CD4-positive, alpha-beta T cell treated with Interferon alpha-2 for 1 hour (primary cell): ENCODE data around the gene PSAPL1.

ENCODE experiments used
- DNase-seq, 2 donors: peaks; one replicate each; pipeline ENCODE4 v3.0.0-alpha.2; 2020 to 2022

The PSAPL1 gene

DNA sequence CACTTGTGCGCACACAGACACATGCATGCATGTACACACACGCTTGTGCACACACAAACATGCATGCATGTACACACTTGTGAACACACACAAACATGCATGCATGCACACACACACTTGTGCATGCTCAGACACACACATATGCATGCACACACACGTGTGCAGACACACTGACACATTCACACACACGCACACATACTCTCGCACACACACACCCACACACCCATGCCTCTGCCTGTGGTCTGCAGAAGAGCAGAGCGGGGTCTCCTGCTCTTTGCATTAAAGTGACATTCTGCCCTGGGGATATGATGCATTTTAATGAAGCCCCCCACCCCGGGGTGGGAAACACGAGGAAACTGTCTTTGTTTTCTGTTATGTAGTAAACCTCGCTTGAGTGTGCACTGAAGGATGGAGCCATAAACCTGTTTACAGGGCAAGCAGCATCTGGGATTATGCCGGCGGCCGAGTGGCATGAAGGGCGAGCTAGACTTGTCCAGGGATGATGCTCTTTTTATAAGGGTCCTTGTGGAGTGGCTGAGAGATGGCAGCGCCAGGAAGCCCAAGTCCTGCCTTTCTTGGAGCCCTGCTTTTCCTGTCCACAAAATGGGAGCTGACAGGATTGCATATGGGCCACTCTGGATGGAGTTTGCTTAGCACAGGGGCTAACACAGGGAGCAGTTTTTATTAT is 17.8 kb downstream of the PSAPL1 start:
- DNase-seq = no peak

DNA sequence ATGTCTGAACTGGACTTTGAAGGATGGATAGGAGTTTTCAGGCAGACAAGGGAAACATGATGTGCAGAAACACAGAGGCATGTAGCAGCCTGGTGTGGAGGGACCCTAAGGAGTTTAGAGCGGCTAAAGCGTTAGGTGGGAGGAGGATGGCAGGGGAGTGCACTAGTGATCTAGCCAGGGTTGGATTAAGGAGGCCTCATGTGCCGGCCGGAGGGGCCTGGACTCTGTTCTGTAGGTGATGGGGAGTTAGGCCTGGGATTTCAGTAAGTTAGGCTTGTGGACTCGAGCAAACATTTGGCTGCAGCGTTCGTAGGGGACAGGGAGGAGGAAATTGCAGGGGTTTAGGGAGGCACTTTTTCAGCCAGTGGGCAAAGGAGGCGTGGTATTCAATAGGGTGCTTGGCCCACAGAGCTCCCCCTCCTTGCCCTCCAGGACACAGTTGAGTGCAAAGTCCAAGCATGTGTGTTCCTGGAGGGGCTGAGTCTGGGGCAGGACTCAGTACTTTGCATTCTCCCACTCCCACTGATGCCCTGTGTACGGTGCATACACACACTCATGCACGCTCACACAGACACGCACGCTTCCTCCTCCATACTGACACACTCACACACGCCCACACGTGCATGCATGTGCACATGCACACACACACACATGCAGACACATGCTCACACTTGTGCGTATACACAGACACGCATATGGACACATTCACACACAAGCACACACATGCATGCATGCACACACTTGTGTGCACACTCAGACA is 18.6 kb downstream of the PSAPL1 start:
- DNase-seq = no peak

DNA sequence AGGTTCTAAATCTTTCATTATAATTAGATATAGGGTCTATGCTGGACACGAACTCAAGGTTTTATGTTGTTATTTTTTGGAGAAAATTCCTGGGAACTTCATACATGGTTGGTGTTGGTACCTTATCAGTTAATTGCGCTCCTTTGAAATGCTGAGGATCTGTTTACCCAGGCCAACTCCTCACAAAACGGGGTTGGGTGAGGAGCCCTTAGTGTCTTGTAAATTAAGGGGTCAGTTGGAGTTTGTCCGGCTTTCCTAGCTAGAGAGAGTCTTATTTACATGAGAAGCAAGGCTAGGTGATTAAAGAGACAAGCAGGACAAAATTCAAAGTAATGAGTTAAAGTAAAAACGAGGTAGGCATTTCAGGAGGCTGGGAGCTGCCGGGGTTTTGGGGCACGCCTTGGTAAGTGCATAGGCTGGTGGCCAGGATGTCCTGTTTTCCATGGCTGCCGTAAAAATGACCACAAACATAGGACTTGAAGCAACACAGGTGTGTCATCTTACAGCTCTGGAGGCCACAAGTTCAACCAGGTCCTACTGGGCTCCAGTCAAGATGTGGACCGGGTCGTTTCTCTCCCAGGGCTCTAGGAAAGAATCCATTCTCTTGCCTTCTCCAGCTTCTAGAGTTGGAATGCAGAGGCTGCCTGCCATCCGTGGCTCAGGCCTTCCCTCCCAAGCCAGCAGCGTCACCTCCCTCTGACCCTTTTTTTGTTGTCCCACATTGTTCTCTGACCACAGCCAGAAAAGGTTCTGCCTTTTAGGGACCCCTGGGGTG is 19.8 kb downstream of the PSAPL1 start:
- DNase-seq = no peak

DNA sequence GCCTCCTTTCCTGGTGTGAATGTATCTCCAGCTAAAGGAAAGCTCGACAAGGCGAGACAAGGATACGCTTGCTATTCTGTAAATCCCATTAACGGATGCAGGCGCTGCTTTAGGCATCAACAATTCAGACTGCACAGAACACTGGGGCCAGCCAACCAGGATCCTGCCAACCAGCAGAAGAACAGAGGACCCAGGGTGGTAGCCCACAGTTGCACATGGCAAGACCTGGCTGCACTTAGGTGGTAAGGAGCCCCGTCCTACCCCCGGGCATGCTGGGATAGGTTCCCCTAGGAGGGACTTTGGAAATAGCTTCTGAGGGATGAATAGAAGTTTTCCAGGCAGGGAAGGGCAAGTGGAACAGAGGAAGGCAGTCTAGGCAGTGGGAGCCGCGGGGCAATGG is 20.7 kb downstream of the PSAPL1 start:
- no peak for DNase-seq

DNA sequence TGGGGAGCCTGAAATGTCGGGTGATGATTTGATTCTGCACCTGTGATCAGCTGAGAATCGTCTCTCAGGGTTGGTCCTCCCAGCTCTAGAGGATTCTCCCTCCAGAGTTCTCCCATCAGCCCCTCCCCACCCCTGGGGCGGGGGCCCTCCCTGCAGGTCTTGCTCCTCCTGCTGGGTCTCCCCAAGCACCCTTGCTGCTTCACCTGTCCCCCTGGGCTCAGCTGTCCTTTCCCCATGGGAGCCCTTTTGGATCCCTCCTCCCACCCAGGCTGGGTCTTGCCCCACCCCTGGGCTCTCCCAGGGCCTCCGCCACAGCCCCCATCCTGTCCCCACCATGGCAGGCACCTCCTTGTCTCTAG is 22.2 kb downstream of the PSAPL1 start:
- no peak for DNase-seq

DNA sequence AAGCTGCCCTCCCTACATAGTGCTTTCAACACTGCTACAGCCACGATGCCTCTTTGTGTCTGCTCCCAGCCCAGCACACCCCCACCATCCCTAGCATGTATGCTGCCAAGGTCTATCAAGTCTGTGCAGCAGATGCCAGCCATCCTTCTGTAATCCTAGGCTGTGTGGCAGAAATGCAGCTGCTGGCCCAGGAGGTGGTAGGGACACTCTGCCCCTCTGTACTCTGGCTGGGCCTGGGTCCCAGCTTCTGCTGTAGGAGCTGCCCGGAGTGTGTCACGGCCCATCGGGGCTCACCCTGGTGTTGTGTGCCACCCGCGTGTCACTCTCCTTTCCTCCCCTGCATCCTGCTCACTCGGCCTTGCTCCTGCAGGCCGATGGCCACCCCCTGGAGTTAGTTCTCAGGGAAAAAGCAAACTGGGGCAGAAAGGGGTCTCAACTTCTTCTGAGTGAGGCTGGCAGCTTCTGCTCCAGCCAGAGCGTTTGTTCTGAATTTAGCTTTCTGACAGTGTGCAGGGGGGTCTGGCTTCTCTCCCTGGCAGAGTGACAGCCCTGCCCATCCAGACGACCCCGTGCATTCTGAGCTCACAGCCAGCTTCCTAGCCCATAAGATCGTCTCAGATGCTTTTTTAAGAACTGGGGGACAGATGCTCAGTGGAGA is 22.7 kb downstream of the PSAPL1 start:
- DNase-seq = no peak

DNA sequence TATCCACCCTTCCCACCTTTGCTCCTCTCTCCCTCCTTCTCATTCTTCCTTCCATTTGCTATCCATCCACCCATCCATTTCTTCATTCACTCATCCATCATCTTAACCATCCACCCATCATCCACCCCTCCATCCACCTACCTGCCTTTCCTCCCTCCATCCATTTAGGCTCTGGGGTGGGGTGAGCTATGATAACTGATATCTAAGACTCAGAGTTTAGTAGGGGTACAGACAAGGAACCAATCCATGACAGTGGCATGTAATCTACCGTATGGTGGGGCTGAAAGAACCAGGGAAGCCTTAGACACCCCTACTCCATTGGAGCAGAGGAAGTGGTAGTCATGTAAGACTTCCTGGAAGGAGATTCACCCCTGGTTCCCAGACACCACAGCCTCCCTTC is 23.2 kb downstream of the PSAPL1 start:
- DNase-seq = no peak

DNA sequence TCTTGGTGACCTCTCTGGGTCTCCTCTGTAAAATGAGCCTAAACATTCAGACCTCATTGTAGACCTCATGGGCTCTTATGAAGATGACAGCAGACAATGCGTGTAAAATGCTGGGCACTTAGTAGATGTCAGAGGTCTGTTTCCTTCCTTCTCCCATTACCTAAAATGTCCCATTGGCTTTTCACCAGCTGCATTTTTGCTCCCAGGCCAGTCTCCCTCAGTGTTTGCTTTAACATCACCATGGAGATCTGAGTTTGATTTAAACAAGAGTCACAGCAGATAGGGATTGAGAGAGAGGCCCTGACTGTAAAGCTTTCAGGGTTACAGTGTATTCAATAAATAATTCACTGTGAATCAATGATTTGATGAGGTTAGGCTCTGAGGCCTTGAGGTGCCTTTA is 24.3 kb downstream of the PSAPL1 start:
- no peak for DNase-seq

DNA sequence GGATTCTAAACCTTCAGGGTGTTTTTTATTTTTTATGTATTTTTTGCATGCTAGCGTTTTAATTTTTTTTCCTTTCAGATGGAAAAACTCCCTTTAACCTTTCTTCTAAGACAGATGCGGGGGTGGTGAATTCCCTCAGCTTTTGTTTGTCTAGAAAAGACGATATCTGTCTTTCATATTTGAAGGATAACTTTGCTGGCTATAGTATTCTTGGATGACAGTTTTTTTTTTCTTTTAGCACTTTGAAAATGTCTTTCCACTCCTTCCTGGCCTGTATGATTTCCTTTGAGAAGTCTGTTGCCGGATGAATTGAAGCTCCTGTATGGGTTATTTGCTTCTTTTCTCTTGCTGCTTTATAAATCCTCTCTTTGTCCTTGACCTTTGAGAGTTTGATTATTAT is 26.6 kb downstream of the PSAPL1 start:
- DNase-seq = no peak

DNA sequence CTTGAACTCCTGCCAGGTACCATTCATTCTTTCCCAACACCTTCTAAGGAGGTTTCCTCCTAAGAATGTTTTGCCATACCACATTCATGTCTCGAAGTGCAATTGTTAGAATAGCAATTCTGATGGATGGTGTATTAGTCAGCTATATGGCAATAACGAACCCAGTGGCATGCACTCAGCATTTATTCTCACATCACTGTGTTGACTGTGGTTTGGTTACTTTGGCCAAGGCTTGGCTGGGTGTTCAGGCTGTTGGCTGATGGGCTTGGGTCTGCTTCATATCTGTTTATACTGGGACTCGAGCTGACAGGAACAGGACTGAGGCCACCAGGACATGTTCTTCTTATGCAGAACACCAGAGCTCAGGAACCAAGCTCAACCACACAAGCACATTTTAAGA is 31.7 kb downstream of the PSAPL1 start:
- no peak for DNase-seq

DNA sequence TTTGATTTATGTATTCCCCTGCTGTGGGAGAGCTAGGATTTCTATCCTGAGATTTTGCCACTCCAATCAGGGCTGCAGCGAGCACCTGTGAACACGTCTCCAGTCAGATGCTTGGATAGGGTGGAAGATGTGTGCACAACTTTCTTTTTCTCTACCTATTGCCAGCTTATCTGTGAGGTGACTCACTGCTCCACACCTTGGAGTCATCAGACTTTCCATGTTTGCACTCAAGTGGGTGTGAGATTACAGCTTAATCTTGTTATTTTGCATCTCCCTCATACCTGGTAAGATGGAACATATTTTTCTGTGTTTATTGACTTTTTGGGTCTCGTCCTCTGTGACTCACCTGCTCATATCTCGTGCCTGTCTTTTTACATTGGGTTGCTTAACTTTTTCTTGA is 32.2 kb downstream of the PSAPL1 start:
- DNase-seq = no peak

DNA sequence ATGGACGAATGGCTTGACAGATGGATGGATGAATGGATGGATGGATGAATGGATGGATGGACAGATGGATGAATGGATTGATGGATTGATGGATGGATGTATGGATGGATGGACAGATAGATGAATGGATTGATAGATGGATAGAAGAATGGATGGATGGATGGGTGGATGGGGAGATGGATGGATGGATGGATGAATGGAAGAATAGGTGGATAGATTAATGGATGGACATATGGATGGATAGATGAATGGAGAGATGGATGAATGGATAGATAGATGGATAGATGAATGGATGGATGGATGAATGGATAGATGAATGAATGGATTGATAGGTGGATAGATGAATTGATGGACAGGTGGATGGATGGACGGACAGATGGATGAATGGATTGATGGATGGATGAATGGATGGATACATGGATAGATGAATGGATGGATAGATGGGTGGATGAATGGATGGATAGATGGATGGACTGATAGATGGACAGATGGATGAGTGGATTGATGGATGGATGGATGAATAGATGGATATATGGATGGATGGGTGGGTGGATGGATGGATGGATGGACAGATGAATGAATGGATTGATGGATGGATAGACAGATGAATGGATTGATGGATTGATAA is 33.9 kb downstream of the PSAPL1 start:
- DNase-seq = no peak

DNA sequence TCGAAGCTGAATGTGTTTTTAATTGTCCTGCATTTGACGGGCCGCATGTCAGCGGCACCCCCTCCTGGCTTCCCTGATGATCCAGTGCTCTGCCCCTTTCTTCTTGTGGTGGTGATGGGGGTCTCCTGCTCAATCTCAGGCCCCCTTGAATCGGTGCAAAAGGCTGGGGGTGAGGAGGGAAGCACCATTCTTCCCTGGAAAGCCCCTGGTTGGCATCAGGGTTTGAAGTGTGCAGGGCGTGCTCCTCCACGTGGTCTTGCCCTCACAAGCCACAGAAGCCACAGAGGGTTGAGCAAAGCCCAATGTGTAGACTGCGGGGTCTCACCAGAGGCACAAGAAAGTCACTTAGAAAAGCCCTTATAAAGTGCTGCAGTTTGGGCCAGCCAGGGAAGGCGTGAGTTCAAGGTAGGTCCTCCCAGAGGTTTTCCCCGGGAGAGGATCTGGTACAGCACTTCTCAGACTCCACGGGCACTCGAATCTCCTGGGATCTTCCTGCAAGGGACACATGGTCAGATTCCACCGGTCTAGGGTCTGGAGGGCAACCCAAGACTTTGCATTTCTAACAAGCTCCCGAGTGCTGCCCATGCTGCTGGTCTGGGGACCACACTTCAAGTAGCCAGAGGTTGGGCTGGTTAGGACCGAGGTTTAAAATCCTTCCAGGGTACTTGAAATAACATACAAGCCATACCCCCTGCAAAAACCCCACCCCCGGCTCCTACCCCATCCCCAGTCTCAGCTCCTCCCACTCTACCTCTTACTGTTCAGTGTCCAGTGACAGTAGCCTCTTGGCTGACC is 35.1 kb downstream of the PSAPL1 start:
- no peak for DNase-seq

DNA sequence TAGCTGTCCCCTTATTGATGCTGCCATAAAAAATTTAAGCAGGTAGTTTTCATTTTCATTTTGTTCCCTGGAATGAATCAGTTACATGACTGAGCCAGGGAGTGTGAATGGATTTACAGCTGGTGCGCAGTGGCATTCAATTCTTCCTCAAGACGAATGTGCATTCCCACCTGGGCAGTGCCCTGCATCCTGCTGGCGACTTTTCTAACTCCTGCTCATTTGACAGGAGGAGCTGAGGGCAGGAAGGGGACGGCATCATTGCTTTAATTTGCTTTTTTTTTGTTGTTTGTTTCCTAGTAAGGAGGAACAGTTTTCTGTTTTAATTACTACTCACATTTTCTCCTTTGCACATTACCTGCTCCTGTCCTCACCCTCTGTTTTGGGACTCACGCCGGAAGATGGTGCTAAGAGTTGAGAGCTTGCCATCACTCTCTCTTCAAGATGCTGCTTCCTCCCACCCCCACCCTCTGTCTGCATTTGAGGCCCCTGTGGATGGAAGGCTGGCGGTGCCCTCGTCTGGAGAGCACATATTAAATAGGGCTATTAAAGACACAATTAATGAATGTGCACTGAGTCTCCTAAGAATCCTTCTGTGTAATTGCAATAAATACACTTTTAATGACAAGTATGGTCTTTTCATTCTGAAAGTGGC is 35.8 kb downstream of the PSAPL1 start:
- DNase-seq = no peak

DNA sequence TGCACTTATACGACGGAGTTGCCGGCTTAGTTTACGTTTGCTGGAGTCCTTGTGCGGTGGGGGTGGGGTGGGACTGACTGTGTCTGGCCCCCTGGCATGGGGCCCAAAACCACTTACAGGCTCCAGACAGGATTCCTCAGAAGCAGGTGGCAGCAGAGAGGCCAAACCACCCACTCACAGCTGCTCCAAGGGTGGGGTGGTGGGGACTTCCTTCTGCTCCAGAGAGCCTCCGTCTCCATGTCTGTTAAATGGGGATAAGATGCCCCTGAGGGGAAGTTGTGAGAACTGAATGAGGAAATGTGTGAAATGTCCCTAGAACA is 36.7 kb downstream of the PSAPL1 start:
- no peak for DNase-seq

DNA sequence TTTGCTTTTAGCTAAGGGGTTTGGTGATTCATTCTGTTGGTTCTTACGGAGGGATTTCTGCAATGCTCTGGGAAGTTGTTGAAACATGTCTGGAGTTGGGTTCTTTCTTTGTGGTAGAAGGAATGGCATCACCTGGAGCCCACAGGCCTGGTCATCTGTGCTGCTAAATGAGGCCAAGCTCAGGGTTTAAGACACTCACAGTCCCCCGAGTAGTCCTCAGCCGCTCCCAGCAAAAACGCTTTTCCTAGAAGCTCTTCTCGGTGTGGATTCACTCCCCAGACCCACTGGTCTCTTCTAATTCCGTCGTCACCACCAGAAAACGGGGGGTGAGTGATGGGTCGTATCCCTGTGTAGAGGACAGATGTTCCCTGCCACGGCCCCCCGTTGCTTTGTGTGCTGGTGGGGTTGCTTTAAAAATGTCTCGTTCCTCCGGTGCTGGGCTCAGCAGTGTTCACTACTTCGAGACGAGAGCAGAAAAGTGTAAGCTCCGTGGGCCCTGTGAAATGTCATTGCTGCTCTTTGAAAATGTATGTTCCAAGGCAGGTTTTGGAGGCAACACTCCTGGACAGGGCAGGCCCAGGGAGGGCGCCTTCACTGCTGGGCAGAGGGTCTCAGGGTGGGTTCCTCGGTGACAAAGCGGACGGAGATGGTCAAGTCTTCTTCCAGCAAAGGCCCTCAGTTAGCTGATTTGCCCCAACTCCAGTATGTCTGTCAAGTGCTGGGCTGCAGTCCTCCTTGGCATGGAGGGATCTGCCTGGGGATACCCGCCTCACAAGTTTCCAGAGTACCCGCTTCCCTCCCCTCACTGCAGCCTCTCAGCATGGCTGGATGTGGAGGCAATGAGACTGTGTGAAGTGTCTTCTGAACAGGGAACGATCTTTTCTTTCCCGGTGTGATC is 37.3 kb downstream of the PSAPL1 start:
- no peak for DNase-seq

DNA sequence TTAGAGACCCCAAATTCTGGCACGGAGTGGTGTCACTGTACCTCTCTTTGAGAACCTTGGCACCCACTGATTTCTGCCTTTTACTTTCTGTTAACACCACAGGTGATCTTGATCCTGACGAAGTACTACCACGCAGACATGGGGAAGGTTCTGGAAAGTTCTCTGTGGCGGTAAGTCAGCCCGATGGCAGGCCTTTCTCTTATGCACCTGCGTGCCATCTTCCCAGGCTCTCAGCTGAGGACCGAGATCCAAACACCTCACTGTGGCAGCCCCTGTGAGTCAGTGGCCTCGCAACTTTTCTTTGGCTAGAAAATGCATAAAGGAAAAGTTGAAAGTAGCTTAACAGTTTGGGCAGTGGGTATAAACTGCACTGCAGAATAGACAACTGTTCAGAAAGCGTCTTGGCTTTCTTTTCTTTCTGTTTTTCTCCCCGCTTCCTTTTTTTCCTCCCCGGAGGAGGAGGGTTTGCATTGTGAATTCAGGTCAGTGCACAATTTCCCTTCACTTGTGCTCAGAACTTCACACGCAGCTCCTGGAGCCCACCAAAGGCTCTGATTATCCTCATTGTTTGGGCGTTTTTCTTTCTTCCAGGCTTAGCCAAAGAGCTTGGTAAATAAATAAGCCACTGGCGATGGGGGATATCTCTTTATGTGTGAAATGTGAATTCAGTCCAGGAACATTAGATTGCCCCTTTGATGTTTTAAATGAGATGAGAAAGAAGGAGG is 38.4 kb downstream of the PSAPL1 start:
- no peak for DNase-seq

DNA sequence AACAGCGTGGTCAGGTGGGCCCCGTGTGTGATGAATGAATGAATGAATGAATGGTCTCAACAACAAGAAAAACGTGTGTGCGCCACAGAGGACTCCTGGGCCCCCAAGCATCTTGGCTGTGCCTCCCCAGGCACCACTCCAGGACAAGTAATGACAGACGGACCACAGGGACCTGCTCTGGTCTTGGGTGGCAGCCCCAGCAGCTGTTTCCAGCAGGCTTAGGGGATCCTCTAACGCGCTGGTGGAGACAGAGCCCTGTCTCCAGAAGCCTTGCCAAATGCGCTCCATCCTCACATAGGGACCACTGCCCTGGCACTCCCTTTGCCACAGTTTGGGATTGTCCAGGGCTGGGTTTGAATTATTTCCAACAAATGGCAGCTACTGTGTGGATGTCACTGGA is 39.1 kb downstream of the PSAPL1 start:
- DNase-seq = no peak

DNA sequence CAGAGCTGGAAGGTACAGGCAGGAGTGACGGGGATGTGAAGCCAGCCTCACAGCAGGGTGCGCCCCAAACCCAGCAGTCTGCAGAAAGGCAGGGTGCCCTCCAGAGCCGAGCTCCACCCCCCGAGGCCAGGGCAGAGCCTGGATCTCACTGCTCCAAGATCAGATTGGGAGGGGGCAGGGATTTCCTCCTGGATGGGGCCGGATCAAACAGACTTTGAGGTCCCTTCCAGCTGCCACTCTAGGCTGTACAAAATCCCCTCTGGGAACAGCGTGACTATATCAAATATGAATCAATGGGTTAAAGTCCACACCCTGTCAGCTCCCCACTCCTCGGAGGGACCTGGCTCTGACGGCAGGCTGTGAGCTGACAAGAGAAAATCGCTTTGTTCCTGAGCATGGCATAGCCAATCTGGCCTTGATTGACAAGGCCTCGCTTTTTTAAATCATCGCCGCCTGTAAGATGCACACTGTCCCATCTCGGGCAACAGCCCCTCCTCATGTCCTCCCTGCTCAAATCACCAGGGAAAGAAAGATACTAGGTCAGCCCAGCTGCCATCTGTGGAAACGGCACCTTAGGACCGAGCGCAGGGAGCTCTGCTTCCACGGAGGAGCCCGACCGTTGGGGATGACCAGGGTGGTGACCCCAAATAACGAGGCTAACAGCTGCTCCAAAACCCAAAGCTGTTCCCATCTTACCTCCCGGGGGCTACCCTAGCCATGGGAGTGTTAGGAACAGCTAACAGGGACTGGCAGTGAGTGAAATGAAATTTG is 39.9 kb downstream of the PSAPL1 start:
- no peak for DNase-seq
